ENCODE data around the gene SLC35F4.

SLC35F4 gene

GRCh38 chr14:57659052-57659451, 206.8 kb downstream of the SLC35F4 start:
- DNase-seq (ENCODE audit: low read depth), result no peak
- TF ChIP-seq MYC (IDR thresholded peaks at IDR 0.05; ENCODE audit: low read depth, low read length), result no peak

GRCh38 chr14:57657487-57657886, 208.4 kb downstream of the SLC35F4 start:
- no peak for DNase-seq (ENCODE audit: low read depth)
- no peak overlapping the region for H3K4me3 ChIP-seq (ENCODE audit: low read depth, low read length)
- TF ChIP-seq CTCF (IDR thresholded peaks at IDR 0.05; ENCODE audit: low read depth, low read length) (no peak), MAX (IDR thresholded peaks at IDR 0.05; ENCODE audit: low read depth, low read length) (no peak), POLR2A (IDR thresholded peaks at IDR 0.05; ENCODE audit: extremely low read depth, insufficient read length) (no peak), MYC (IDR thresholded peaks at IDR 0.05; ENCODE audit: low read depth, low read length) (no peak)

More at GRCh38 chr14:57659052-57659451, 206.8 kb downstream of the SLC35F4 start:
- H3K4me3 ChIP-seq (ENCODE audit: low read depth, low read length), result no peak overlapping the region

- DNase-seq (ENCODE audit: low read depth), result no peak
- TF ChIP-seq CTCF (IDR thresholded peaks at IDR 0.05; ENCODE audit: low read depth, low read length) (no peak), POLR2A (IDR thresholded peaks at IDR 0.05; ENCODE audit: extremely low read depth, insufficient read length) (no peak), MYC (IDR thresholded peaks at IDR 0.05; ENCODE audit: low read depth, low read length) (no peak), MAX (IDR thresholded peaks at IDR 0.05; ENCODE audit: low read depth, low read length) (no peak)
- no peak overlapping the region for H3K4me3 ChIP-seq (ENCODE audit: low read depth, low read length)
Observed at GRCh38 chr14:57656853-57657252, 209.0 kb downstream of the SLC35F4 start.

GRCh38 chr14:57652769-57653168, 213.1 kb downstream of the SLC35F4 start:
- no peak for TF ChIP-seq POLR2A (IDR thresholded peaks at IDR 0.05; ENCODE audit: extremely low read depth, insufficient read length)
- no peak for TF ChIP-seq CTCF (IDR thresholded peaks at IDR 0.05; ENCODE audit: low read depth, low read length)
- TF ChIP-seq MAX (IDR thresholded peaks at IDR 0.05; ENCODE audit: low read depth, low read length), result no peak
- no peak for TF ChIP-seq MYC (IDR thresholded peaks at IDR 0.05; ENCODE audit: low read depth, low read length)
- no peak overlapping the region for H3K4me3 ChIP-seq (ENCODE audit: low read depth, low read length)
- no peak for DNase-seq (ENCODE audit: low read depth)

GRCh38 chr14:57641776-57642175, 224.1 kb downstream of the SLC35F4 start:
- no peak for DNase-seq (ENCODE audit: low read depth)
- TF ChIP-seq POLR2A (IDR thresholded peaks at IDR 0.05; ENCODE audit: extremely low read depth, insufficient read length) (no peak), MAX (IDR thresholded peaks at IDR 0.05; ENCODE audit: low read depth, low read length) (no peak), MYC (IDR thresholded peaks at IDR 0.05; ENCODE audit: low read depth, low read length) (no peak), CTCF (IDR thresholded peaks at IDR 0.05; ENCODE audit: low read depth, low read length) (no peak)
- no peak overlapping the region for H3K4me3 ChIP-seq (ENCODE audit: low read depth, low read length)

GRCh38 chr14:57640036-57640435, 225.9 kb downstream of the SLC35F4 start:
- H3K4me3 ChIP-seq (ENCODE audit: low read depth, low read length), result no peak overlapping the region
- no peak for DNase-seq (ENCODE audit: low read depth)
- TF ChIP-seq MAX (IDR thresholded peaks at IDR 0.05; ENCODE audit: low read depth, low read length) (no peak), CTCF (IDR thresholded peaks at IDR 0.05; ENCODE audit: low read depth, low read length) (no peak), MYC (IDR thresholded peaks at IDR 0.05; ENCODE audit: low read depth, low read length) (no peak), POLR2A (IDR thresholded peaks at IDR 0.05; ENCODE audit: extremely low read depth, insufficient read length) (no peak)

All from NB4 (cell line).